GM12891 (cell line): ENCODE measurements around the gene GDPD4.
A peak's percentile ranks its signal among the peaks of the same experiment; 100 is the strongest.

ENCODE experiments used
- DNase-seq: peaks from one replicate; pipeline ENCODE4 v3.0.0; 2011; ENCODE audit warnings: low spot score; ENCODE audit not compliant: insufficient read length
- FAIRE-seq: peaks from 2 replicates; lab custom pipeline; 2011; peaks lifted over from hg19 to GRCh38; lab: Jason Lieb, UNC
- PAX5 ChIP-seq: IDR thresholded peaks from 2 replicates; pipeline ENCODE4 v1.6.1; 2011; ENCODE audit warnings: low read length, moderate library complexity, mild to moderate bottlenecking; ENCODE audit not compliant: insufficient read depth, severe bottlenecking
- POLR2A ChIP-seq: IDR thresholded peaks from 2 replicates; pipeline ENCODE4 v1.6.1; 2011; ENCODE audit warnings: low read depth, low read length, control low read depth
- POLR2AphosphoS5 ChIP-seq: IDR thresholded peaks from 2 replicates; pipeline ENCODE4 v1.6.1; 2011; ENCODE audit warnings: low read depth, low read length, control low read depth
- POU2F2 ChIP-seq: IDR thresholded peaks from 2 replicates; pipeline ENCODE4 v1.6.1; 2011; ENCODE audit warnings: low read depth, mild to moderate bottlenecking, control low read depth, low read length, moderate library complexity
- SPI1 ChIP-seq: IDR thresholded peaks from 2 replicates; pipeline ENCODE4 v1.6.1; 2011; ENCODE audit warnings: low read depth, low read length, control low read depth
- TAF1 ChIP-seq: IDR thresholded peaks from 2 replicates; pipeline ENCODE4 v1.6.1; 2011; ENCODE audit warnings: low read depth, low read length, control low read depth

The GDPD4 gene

DNA sequence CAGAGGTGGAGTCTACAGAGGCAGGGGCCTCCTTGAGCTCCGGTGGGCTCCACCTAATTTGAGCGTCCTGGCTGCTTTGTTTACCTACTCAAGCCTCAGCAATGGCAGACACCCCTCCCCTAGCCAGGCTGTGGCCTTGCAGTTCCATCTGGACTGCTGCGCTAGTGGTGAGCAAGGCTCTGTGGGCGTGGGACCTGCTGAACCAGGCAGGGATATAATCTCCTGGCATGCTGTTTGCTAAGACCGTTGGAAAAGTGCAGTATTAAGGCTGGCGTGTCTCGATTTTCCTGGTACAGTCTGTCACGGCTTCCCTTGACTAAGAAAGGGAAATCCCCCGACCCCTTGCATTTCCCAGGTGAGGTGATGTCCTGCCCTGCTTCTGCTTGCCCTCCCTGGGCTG lies 77.7 kb downstream of the GDPD4 start:
- TF ChIP-seq POLR2A, result no peak
- no peak for TF ChIP-seq PAX5
- TF ChIP-seq SPI1, result no peak
- TF ChIP-seq POU2F2, result no peak
- no peak for TF ChIP-seq TAF1
- TF ChIP-seq POLR2AphosphoS5, result no peak
- DNase-seq (no peak), FAIRE-seq (no peak)

- no peak for FAIRE-seq
- DNase-seq, result no peak
- TF ChIP-seq POLR2AphosphoS5, result no peak
- no peak for TF ChIP-seq POU2F2
- no peak for TF ChIP-seq PAX5
- TF ChIP-seq POLR2A, result no peak
- no peak for TF ChIP-seq SPI1
- no peak for TF ChIP-seq TAF1
Observed at GRCh38 chr11:77217156-77217555, 84.3 kb downstream of the GDPD4 start.

DNA sequence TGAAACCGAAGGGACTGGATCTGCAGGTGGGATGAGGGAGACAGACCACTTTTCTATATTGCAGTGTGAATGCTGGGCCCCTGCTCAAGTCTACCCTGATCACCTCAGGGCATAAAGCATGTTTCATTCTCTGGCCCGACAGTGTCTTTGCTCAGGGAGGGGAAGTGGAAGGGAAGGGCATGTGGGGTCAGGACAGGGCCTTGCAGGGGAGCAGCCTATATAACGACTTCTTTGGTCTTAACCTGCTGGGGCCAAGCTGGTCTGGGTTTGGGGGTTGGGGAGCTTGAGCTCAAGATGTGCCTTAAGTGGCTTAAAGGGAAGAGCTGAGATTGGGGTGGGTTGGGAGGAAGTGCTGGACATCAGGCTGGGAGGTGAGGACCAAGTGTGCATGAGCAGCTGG lies 86.4 kb downstream of the GDPD4 start:
- TF ChIP-seq TAF1 (no peak), POLR2A (no peak)
- DNase-seq, result no peak
- FAIRE-seq, result no peak

DNA sequence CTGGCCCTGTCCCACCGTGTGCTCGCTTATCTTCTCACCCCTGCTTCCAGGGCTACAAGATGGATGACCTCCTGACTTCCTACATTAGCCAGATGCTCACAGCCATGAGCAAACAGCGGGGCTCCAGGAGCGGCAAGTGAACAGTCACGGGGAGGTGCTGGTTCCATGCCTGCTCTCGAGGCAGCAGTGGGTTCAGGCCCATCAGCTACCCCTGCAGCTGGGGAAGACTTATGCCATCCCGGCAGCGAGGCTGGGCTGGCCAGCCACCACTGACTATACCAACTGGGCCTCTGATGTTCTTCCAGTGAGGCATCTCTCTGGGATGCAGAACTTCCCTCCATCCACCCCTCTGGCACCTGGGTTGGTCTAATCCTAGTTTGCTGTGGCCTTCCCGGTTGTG lies 86.9 kb downstream of the GDPD4 start:
- DNase-seq, result no peak
- FAIRE-seq, result no peak
- TF ChIP-seq POU2F2, result no peak
- TF ChIP-seq PAX5, result no peak
- TF ChIP-seq POLR2A, result no peak

DNA sequence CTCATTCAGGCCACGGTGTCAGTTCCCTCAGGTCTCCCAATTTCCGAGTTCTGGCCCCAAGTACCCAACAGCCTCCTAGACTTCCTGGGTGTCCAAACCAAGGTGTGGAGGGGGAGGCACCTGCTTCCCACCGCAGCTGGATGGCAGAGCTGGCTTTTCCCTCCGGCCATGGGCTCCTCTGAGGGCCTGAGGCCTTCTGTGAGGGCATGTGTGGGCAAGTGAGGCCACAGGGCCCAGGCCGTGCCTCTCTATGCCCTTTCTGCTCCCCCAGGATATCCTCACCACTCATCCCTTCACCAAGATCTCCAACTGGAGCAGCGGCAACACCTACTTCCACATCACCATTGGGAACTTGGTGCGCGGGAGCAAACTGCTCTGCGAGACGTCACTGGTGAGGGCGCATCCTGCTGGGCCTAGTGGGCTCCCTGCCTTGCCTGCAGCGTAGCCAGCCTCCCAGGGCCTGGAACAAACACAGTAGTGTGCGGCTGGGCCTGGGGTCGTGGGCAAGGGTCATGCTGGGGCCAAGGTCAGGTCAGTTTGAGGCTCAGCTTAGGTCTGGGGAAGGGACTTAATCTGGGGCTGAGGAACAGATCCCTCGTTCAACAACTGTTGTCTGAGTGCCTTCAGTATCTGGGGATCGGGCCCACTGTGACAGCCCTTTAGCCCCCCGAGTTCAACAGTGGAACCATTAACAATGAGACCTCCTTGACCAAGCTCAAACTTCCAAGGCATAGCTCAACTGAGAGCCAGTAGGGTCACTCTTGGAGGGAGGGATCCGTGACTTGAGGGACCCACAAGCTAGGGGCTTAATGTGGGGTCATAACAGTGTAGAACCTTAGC lies 87.7 kb downstream of the GDPD4 start:
- peak; percentile 1 for DNase-seq
- no peak for FAIRE-seq
- TF ChIP-seq POU2F2 (no peak), TAF1 (no peak), PAX5 (no peak), SPI1 (no peak), POLR2A (no peak), POLR2AphosphoS5 (no peak)

GRCh38 chr11:77213029-77213579 lies 88.4 kb downstream of the GDPD4 start:
- DNase-seq (no peak), FAIRE-seq (no peak)
- TF ChIP-seq POLR2A, result no peak
- no peak for TF ChIP-seq POLR2AphosphoS5
- no peak for TF ChIP-seq TAF1

- TF ChIP-seq PAX5, result no peak
- no peak for TF ChIP-seq POU2F2
- TF ChIP-seq SPI1, result no peak
- TF ChIP-seq TAF1, result no peak
- no peak for TF ChIP-seq POLR2A
- TF ChIP-seq POLR2AphosphoS5, result no peak
- no peak for DNase-seq
- no peak for FAIRE-seq
Observed at GRCh38 chr11:77212314-77213007, 89.0 kb downstream of the GDPD4 start.

- peak; percentile 5 for DNase-seq
- FAIRE-seq, result no peak
Observed at GRCh38 chr11:77211594-77212251, 89.8 kb downstream of the GDPD4 start.

DNA sequence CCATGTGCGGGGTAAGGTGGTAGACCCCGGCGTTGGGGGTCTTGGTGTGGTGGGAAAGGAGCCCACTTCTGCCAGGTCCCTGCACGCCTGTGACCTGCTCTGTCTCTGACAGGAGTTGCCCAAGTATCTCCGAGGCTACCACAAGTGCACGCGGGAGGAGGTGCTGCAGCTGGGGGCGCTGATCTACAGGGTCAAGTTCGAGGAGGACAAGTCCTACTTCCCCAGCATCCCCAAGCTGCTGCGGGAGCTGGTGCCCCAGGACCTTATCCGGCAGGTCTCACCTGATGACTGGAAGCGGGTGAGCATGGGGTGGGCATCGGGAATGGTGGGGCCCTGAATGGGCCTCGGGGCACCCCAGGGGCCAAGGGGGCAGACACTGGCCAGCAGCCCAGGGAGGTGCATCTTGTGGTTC lies 90.4 kb downstream of the GDPD4 start:
- FAIRE-seq, result no peak

More at GRCh38 chr11:77211594-77212251, 89.8 kb downstream of the GDPD4 start:
- no peak for TF ChIP-seq POU2F2

More for the DNA sequence above, 90.4 kb downstream of the GDPD4 start:
- peak; percentile 2 for DNase-seq
- no peak for TF ChIP-seq POU2F2
- TF ChIP-seq PAX5, result no peak
- TF ChIP-seq POLR2A, result no peak
- TF ChIP-seq POLR2AphosphoS5, result no peak
- TF ChIP-seq TAF1, result no peak
